ENCODE measurements around the gene DEGS2.

DNA sequence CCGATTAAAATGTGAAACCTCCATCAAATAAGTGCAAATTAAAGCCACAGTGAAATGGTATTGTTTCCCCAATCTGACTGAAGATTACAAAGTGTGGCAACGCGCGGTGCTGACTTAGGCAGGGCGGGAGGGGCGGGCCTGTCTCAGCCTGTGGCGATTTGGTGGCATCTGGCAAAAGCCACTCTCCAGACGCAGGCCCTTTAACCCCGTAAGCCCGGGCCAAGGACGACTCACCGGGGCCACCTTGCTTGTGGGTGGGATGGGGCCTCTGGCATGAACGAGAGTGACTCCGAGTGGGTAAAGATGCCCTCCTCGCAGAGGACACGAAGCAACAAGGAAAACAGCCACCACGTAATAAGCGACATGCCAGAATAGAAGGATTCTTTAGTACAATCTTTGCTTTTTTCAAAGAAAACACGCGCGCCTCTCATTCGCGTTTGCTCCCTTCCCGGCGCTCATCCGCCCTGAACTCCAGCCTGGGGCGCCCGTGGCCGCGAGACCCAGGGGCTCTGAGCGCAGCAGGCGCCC, 815 bp downstream of the DEGS2 start:
- TF ChIP-seq, protein P1, sequence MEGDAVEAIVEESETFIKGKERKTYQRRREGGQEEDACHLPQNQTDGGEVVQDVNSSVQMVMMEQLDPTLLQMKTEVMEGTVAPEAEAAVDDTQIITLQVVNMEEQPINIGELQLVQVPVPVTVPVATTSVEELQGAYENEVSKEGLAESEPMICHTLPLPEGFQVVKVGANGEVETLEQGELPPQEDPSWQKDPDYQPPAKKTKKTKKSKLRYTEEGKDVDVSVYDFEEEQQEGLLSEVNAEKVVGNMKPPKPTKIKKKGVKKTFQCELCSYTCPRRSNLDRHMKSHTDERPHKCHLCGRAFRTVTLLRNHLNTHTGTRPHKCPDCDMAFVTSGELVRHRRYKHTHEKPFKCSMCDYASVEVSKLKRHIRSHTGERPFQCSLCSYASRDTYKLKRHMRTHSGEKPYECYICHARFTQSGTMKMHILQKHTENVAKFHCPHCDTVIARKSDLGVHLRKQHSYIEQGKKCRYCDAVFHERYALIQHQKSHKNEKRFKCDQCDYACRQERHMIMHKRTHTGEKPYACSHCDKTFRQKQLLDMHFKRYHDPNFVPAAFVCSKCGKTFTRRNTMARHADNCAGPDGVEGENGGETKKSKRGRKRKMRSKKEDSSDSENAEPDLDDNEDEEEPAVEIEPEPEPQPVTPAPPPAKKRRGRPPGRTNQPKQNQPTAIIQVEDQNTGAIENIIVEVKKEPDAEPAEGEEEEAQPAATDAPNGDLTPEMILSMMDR (IDR thresholded peaks at IDR 0.05), result no peak
- no peak for TF ChIP-seq POLR2A (IDR thresholded peaks at IDR 0.05)
- TF ChIP-seq POLR2AphosphoS5 (IDR thresholded peaks at IDR 0.05), result no peak
